Lung (tissue), 12 donors: ENCODE measurements around the gene OR52K1. TPM values are rescaled to one million over a fixed set of nuclear protein-coding genes. Genes with fewer than 3 reads are reported as not detected.

Source experiments
- ATAC-seq: fragments of 200-7000 bp; cut with Tn5 transposase; one replicate; pipeline ENCODE4 v1.9.1; 2020; ENCODE audit warnings: moderate number of reproducible peaks; ENCODE audit not compliant: insufficient read depth, low FRiP score
- DNase-seq, 3 donors: peaks; one replicate each; pipeline ENCODE4 v3.0.0-alpha.2; 2013 to 2017
- H3K27ac ChIP-seq, 2 donors: one replicate each; pipeline ENCODE4 v1.5.1; 2013; ENCODE audit warnings: mild to moderate bottlenecking in 2 of 2, moderate library complexity in 2 of 2, control low read depth in 1 of 2, inconsistent platforms in 1 of 2, low read depth in 1 of 2, low read length in 1 of 2
- H3K27me3 ChIP-seq, 3 donors: one replicate each; pipeline ENCODE4 v1.5.1; 2013; ENCODE audit warnings: low read length in 2 of 3; ENCODE audit not compliant: control insufficient read depth in 3 of 3, insufficient read depth in 3 of 3
- H3K36me3 ChIP-seq, 4 donors: one replicate each; pipeline ENCODE4 v1.5.1; 2013; ENCODE audit warnings: low read length in 4 of 4, mild to moderate bottlenecking in 1 of 4, moderate library complexity in 1 of 4; ENCODE audit not compliant: control insufficient read depth in 4 of 4, insufficient read depth in 4 of 4
- H3K4me1 ChIP-seq, 5 donors: one replicate each; pipeline ENCODE4 v1.5.1; 2013; ENCODE audit warnings: low read length in 5 of 5, mild to moderate bottlenecking in 2 of 5, moderate library complexity in 1 of 5; ENCODE audit not compliant: control insufficient read depth in 5 of 5, insufficient read depth in 5 of 5
- H3K4me3 ChIP-seq: one replicate; pipeline ENCODE4 v1.5.1; 2013; ENCODE audit warnings: mild to moderate bottlenecking, control low read depth, moderate library complexity
- H3K9ac ChIP-seq, 2 donors: one replicate each; pipeline ENCODE4 v1.5.1; 2013; ENCODE audit warnings: low read length in 2 of 2, control low read depth in 1 of 2; ENCODE audit not compliant: insufficient read depth in 1 of 2
- H3K9me3 ChIP-seq, 4 donors: one replicate each; pipeline ENCODE4 v1.5.1; 2013; ENCODE audit warnings: low read length in 3 of 4, mild to moderate bottlenecking in 1 of 4, moderate library complexity in 1 of 4; ENCODE audit not compliant: control insufficient read depth in 4 of 4, insufficient read depth in 3 of 4
- WGBS, 2 donors: extraction: QIAGEN DNeasy Blood & Tissue Kit; methylation state at CpG; one replicate each; pipeline ENCODE4 v1.1.7; 2013; 5-methylcytosine and 5-hydroxymethylcytosine counted together
- polyA plus RNA-seq, 2 donors: library from polyadenylated mRNA; stranded (reverse); fragments of 200-250 nt; gene quantifications; one replicate each; pipeline ENCODE4 v1.2.1, GENCODE V29; 2013
- total RNA-seq, 2 donors: library from RNA; depleted of rRNA in 1 of 2; stranded (reverse); fragments of >200 nt in 1 of 2; gene quantifications; one replicate each; pipeline ENCODE4 v1.2.1, GENCODE V29; 2014 to 2021
- TF ChIP-seq, protein P1 (sequence below): IDR thresholded peaks from 2 replicates; pipeline ENCODE4 v1.5.1; 2012; ENCODE audit warnings: mild to moderate bottlenecking; ENCODE audit errors: control extremely low read depth, extremely low read depth
- donor health status: control.
- donor health status: control.
- donor health status: Bipolar disorder and iron deficiency.
- donor health status: healthy.
- donor health status: DM: yes; HTN: yes; CAD: no.

Gene OR52K1
- total and polyA plus RNA-seq, 4 donors = 0.01 to 0.18 TPM; not detected in 2

DNA sequence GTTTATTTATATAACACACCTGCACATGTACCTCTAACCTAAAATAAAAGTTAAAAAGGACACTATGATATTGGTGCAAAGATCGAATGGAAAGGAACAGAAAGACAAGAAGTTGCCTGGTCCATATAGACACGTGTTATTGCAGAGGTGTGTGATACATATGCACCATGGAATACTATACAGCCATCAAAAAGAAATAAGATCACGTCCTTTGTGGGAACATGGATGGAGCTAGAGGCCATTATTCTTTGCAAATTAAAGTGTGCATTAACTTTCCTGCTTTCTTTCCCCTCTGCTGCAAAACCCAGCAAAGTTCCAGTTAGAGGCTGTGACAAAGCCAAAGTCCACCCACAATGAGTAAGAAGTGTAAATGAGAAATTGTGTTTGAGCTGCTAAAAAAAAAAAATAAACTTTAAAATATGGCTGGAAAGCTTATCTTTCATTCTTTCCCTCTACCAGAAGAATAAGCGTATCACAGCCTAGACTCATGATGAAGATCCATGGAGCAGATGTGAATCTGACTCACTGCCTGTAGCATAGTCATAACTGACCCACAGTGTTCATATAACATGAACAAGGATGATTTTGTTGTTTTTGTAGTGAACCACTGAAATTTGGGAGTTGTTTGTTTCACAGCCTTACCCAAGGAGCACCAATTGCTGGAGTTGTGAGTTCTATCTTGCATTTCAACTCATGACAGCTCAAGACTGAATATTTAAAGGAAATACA lies 9.6 kb downstream of the OR52K1 start:
- ATAC-seq (no peak), DNase-seq (no peak)
- Histone ChIP-seq H3K4me1 (peaks cover 0 to 15% (median 2%) of the 10 kb centered on the region in 5 donors), H3K27me3 (peaks cover 0 to 15% (median 0%) of the 10 kb centered on the region in 3 donors), H3K27ac (no peak overlapping the region), H3K9ac (no peak overlapping the region), H3K36me3 (no peaks in the 10 kb centered on the region), H3K4me3 (no peak overlapping the region), H3K9me3 (no peaks in the 10 kb centered on the region)
- TF ChIP-seq, protein P1, sequence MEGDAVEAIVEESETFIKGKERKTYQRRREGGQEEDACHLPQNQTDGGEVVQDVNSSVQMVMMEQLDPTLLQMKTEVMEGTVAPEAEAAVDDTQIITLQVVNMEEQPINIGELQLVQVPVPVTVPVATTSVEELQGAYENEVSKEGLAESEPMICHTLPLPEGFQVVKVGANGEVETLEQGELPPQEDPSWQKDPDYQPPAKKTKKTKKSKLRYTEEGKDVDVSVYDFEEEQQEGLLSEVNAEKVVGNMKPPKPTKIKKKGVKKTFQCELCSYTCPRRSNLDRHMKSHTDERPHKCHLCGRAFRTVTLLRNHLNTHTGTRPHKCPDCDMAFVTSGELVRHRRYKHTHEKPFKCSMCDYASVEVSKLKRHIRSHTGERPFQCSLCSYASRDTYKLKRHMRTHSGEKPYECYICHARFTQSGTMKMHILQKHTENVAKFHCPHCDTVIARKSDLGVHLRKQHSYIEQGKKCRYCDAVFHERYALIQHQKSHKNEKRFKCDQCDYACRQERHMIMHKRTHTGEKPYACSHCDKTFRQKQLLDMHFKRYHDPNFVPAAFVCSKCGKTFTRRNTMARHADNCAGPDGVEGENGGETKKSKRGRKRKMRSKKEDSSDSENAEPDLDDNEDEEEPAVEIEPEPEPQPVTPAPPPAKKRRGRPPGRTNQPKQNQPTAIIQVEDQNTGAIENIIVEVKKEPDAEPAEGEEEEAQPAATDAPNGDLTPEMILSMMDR = no peak
- 88 to 91% methylated on average over 4 of the region's 4 CpGs for WGBS, 2 donors

DNA sequence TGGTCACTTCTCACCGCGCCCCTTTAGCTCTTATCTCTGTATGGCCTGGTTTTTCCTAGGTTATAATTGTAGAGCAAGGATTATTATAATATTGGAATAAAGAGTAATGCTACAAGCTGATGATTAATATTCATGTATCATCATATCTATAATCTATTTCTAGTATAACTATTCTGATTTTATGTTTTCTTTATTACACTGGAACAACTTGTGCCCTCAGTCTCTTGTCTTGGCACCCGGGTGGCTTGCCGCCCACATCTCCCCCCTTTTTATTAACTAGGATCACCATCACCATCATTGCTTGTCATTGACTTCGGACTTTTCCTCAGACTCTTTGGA lies 11.0 kb downstream of the OR52K1 start:
- H3K27ac ChIP-seq = no peak overlapping the region
- H3K4me1 ChIP-seq = peaks cover 0 to 15% (median 2%) of the 10 kb centered on the region in 5 donors
- no peak for ATAC-seq
- no peak overlapping the region for H3K4me3 ChIP-seq
- no peak for DNase-seq
- H3K9me3 ChIP-seq = no peaks in the 10 kb centered on the region
- H3K36me3 ChIP-seq = no peaks in the 10 kb centered on the region
- no peak overlapping the region for H3K9ac ChIP-seq
- H3K27me3 ChIP-seq = peaks cover 0 to 15% (median 0%) of the 10 kb centered on the region in 3 donors
- 36 to 43% methylated on average over 5 of the region's 5 CpGs for WGBS, 2 donors
- TF ChIP-seq, protein P1 = no peak

DNA sequence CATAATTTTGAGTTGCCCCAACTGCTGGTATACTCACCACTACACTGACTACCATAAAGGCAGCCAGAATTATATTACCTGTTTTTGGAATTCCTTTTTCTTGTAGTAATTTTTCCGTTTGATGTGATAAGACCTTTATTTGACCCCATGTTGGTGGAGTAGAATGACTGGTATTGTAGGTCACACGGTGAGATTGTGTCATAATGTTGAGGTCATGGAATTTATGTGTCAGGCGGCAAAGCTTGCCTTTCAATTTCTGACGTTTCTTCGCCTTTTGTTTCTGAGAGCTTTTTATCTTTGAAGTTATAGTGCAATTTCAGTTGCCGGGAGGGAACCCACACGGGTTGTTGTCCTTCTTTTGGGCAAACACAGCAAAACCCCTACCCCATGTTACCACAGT lies 13.0 kb downstream of the OR52K1 start:
- Histone ChIP-seq H3K9me3 (no peaks in the 10 kb centered on the region), H3K27ac (no peak overlapping the region), H3K9ac (no peak overlapping the region), H3K4me3 (no peak overlapping the region), H3K36me3 (no peaks in the 10 kb centered on the region), H3K27me3 (peaks cover 0 to 15% (median 0%) of the 10 kb centered on the region in 3 donors), H3K4me1 (peaks cover 0 to 15% (median 2%) of the 10 kb centered on the region in 5 donors)
- DNase-seq (peak in 1 of 3 donors; percentile 29), ATAC-seq (no peak)
- 53 to 61% methylated on average over 7 of the region's 7 CpGs for WGBS, 2 donors
- TF ChIP-seq, protein P1 = no peak
